Measurements from ENCODE around the gene RAB7A.

Gene RAB7A

GRCh38 chr3:128726023-128727016, at the start of gene RAB7A:
RAB7A (plus strand) TSS chr3:128726183; CDS start chr3:128795368, 69,185 bp downstream.
- peak; percentile 95 for DNase-seq (ENCODE audit: low read depth)

- DNase-seq (ENCODE audit: low read depth) = no peak
Observed at GRCh38 chr3:128679338-128679737, 46.6 kb upstream of the RAB7A start.

- DNase-seq (ENCODE audit: low read depth) = peak; percentile 93
Observed at GRCh38 chr3:128680603-128681368, 45.2 kb upstream of the RAB7A start.

GRCh38 chr3:128681369-128681829, 44.6 kb upstream of the RAB7A start:
- DNase-seq (ENCODE audit: low read depth) = no peak

GRCh38 chr3:128683957-128684356, 42.0 kb upstream of the RAB7A start:
- no peak for DNase-seq (ENCODE audit: low read depth)

- no peak for DNase-seq (ENCODE audit: low read depth)
Observed at GRCh38 chr3:128684986-128685726, 40.8 kb upstream of the RAB7A start.

GRCh38 chr3:128686465-128686864, 39.5 kb upstream of the RAB7A start:
- no peak for DNase-seq (ENCODE audit: low read depth)

- no peak for DNase-seq (ENCODE audit: low read depth)
Observed at GRCh38 chr3:128689060-128689459, 36.9 kb upstream of the RAB7A start.

GRCh38 chr3:128693696-128694095, 32.3 kb upstream of the RAB7A start:
- DNase-seq (ENCODE audit: low read depth) = no peak

GRCh38 chr3:128697341-128697740, 28.6 kb upstream of the RAB7A start:
- no peak for DNase-seq (ENCODE audit: low read depth)

- no peak for DNase-seq (ENCODE audit: low read depth)
Observed at GRCh38 chr3:128698211-128699047, 27.6 kb upstream of the RAB7A start.

GRCh38 chr3:128701342-128702212, 24.4 kb upstream of the RAB7A start:
- DNase-seq (ENCODE audit: low read depth) = no peak

- no peak for DNase-seq (ENCODE audit: low read depth)
Observed at GRCh38 chr3:128702391-128702790, 23.6 kb upstream of the RAB7A start.

GRCh38 chr3:128703561-128703960, 22.4 kb upstream of the RAB7A start:
- no peak for DNase-seq (ENCODE audit: low read depth)

- no peak for DNase-seq (ENCODE audit: low read depth)
Observed at GRCh38 chr3:128706086-128706615, 19.8 kb upstream of the RAB7A start.

- DNase-seq (ENCODE audit: low read depth) = no peak
Observed at GRCh38 chr3:128707928-128708494, 18.0 kb upstream of the RAB7A start.

GRCh38 chr3:128709038-128709437, 16.9 kb upstream of the RAB7A start:
- DNase-seq (ENCODE audit: low read depth) = no peak

GRCh38 chr3:128709506-128710210, 16.3 kb upstream of the RAB7A start:
- DNase-seq (ENCODE audit: low read depth) = no peak

Measured in stimulated activated CD8-positive, alpha-beta memory T cell treated with anti-CD3 and anti-CD28 coated beads, Interleukin-7, amount 100 ng/mL, for 24 hours (primary cell).